Stimulated activated CD4-positive, alpha-beta T cell treated with anti-CD3 and anti-CD28 coated beads, TNF-alpha, amount 100 ng/mL, for 48 hours (primary cell): Measurements from ENCODE around the gene NOS2.
"Not testable (repeated sequence)": the region's sequence is repeated elsewhere in the genome, so short reads cannot be mapped to it uniquely, and the experiment has no call there.

Source experiments
- DNase-seq, 3 donors: peaks; one replicate each; pipeline ENCODE4 v3.0.0-alpha.2; 2020; ENCODE audit warnings: low read depth in 3 of 3

The NOS2 gene

DNA sequence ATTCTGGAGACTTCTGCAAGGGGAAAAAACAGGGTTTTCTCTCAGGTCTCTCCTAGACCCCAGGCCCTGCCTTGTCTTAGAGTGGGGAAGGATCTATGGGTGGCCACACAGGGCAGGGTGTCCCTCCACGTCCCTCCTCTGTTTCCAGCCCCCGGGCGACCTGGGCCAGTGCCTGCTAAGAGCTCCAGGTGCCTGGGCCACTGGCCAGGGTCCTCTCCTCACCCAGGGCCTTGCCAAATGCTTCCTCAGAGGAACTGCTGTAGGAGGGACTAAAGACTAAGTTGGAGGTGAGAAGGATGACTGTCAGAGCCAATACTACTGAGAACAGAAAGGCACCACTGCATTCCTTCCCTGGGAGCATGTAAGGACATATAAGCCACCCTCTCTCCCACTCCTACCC lies 11.4 kb downstream of the NOS2 start:
- no peak for DNase-seq

DNA sequence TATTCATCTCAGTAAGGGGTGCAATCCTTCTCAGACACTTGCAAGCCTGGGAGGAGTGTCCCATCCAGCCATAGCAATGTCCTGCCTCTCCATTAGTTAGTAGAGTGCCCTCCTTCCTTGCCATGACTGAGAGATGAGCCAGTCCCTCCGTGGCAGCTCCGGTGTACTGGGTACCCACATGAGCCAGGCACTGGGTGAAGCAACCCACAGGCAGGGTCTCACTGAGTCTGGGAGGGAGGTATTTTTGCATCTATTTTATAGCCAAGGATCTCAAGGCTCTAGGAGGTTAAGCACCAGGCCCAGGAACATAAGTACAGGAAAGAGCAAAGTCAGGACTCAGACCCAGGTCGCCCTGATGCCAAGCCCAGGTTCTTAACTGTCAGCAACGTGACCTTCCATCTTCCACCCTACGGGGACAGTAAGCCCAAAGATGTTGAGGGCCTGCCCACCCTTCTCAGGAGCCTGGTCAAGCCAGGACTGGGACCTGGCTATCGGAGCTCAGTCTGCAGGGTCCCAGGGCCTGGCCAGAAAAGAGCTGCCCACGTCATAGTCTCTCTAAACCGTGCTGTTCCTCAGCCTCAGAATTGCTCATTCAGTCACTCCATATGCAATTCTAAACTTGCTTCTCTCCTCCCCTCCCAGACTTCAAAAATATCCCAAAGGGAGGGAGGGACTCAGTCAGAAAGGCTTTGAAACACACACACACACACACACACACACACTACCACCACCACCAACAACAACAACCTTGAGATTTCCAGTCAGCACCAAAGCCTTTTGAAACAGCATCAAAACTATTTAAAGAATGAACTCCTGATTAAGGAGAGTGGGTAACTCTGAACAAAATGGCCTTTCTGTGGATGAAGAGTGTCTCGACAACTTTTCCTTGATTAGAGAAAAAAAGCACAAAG lies 16.6 kb downstream of the NOS2 start:
- DNase-seq: no peak

DNA sequence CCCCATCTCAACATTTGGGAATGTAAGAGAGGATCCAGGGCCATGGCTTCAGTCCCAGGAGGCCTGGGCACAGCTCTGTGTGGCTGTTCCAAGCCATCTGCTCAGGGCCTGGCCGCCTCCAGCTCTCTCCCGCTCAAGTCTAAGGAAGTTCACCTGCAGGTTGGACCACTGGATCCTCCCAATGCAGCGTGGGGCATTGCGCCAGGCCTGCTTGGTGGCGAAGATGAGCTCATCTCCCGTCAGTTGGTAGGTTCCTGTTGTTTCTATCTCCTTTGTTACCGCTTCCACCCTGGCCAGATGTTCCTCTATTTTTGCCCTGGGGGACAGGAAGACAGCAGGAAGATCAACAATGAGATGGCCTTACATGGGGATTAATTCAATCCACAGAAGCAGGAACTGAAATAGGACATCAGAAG lies 17.5 kb downstream of the NOS2 start:
- DNase-seq: no peak

DNA sequence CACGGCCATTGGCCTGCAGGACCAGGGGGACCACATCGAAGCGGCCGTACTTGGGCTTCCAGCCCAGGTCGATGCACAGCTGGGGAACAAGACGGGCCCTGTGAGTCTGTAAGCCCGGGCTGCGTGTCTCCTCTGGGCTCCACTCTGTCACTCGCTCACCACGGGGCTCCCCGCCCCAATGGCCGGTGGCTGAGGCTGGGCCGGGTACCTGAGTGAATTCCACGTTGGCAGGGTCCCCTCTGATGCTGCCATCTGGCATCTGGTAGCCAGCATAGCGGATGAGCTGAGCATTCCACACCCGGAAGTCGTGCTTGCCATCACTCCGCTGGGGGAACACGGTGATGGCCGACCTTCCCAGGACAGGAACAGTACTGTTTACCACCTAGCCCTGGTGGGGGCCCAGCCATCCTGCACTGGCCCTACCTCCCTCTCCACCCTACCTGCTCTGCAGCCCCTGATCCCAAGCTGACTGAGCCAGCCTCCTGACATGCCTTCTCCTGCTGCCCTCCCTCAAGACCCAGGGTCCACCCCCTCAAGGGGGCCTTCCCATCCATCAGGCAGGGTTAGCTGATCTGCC lies 19.4 kb downstream of the NOS2 start:
- DNase-seq: no peak

DNA sequence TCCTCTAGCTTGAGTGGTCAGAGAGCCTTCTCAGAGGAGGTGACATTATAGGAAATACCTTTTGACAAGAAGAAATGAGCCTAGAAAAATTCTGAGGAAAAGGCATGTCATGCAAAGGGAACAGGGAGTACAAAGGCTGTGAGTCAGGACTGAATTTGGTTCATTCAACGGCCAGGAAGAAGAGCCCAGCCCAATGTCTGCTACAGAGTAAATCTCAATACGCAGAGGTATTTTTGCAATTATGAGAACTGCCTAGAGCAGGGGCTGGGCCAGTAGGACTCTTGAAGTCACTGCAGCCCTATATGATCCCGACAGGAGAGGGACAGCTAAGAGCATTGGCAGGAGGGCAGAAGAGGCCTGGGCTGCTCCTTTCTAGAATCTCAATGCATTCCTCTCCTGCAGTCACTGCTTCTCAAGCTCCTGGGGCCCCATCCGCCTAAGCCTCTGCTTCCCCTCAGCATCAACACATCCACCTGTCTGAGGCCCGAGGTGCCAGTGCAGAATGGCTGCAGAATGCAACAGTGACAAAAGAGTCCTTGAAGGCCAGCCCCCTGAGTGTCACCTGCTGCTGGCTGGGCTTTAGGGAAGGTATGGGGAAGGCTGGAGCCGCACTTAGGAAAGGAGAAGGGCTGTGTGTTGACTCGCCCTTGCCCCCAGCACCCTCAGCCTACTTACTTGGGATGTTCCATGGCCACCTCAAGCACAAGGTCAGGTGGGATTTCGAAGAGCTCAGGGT lies 20.1 kb downstream of the NOS2 start:
- no peak for DNase-seq

DNA sequence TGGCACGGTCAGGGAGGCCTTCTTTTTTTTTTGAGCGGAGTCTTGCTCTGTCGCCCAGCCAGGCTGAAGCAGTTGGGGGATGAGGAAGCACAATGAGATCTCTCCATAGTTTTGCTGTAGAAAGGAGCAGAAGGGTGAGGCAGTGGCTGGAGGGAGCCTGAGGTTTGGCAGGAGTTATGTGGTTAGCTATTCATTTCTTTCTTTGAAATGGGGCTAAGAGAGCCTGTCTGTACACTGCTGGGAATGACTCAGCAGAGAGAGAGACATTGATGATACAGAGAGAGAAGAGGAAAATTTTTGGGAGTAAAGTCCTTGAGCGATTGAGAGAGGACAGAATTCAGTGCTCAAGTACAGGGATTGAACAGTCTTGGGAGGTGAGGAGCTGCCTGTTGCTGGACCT lies 22.1 kb downstream of the NOS2 start:
- DNase-seq: no peak

DNA sequence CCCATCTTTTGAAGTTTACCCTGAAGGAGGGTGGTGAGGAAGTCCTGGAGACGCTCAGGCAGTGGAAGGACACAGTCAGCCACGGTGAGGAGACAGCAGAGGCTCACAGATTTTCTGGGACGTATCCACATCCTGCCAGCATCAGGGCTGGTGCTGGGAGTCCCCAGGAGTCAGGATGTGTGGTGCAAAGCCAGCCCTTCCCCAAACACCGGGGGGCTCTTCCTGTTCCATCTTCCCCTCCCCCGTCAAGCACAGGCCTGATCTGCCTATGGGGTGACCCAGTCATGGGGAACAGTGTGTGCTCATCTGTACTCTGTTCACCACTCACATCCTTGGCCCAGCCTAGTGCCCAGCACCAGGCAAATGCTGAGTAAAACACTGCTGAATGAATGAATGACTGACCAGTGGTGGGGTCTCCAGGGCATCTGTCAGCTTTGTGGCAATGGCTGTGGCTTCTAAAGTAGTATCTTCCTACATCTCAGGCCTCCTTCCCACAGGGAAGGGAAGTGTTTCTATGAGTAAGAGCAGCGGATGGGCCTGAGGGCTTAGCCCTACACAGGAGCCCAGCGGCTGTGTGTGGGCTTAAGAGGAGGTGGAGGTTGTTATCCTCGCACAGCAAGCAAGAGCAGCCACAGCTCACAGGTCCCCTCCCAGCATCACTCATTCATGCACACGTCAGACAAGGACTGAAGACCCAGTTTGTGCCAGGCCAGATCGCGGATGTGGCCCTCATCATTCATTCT lies 23.3 kb downstream of the NOS2 start:
- no peak for DNase-seq

DNA sequence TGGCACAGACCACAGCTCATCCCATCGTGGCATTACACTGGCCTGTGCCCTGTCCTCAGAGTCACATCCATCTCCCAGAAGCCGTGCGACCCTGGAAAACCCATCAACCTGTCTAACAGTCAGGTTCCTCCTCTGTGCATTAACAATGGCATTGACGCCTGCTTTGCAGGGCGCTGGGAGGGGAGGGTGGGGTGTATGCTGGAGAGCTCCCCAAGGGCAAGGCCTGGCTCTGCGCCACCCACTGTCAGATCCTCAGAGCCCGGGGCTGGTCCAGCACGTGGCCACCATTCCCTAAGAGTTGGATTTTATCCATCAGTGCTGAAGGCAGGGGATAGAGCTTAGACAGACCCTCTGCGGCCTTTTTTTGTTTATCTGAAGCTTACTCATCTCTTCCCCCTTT lies 28.7 kb downstream of the NOS2 start:
- no peak for DNase-seq

DNA sequence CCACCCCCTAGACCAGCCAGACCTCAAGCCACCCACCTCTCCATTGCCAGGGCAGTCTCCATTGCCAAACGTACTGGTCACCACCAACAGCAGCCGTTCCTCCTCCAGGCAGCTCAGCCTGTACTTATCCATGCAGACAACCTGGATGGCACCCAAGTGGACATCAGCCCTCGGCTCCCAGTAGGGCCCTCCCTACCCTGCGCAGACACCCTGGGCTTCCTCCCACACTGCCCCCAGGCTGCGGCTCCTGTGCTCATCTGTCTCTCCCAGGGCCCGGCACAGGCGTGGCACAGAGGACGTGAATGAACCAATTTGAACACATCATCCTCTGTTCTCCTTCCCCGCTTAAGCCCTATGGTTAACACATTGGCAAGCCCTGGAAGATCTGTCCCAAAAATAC lies 29.5 kb downstream of the NOS2 start:
- DNase-seq: no peak

DNA sequence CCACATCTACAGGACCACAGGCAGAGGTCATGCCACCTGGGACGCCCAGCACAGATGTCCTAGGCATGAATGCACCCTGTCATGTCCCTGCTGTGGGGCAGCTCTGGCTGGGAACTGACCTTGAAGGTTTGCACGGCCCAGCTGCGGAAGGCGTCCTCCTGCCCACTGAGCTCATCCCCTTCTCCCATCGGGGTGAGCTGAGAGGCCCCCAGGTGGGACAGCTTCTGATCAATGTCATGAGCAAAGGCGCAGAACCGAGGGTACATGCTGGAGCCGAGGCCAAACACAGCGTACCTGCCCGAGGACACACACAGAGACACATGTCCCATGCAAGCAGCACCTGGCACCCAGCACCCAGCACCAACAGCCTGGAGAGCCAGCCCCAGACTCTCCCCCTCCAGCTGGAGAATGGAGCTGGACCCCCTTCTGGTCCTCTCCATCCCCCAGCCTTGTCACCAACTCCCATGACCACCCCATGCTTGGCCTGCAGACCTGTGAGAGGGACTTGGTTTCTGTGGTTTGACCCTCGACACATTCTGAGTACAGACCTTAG lies 31.4 kb downstream of the NOS2 start:
- no peak for DNase-seq

DNA sequence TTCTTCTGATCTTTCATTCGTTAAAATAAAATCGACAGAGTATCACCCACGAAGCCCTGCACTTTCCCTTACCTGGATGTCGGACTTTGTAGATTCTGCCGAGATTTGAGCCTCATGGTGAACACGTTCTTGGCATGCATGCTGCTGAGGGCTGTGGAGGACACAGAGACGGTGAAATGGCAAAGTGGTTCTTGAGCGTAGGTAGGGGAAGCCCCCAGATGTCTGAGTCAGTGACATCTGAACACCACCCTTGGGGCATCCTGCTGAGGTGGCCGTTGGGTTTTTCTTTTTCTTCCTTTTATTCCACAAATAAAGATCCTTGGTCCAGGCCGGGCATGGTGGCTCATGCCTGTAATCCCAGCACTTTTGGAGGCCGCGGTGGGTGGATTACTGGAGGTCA lies 33.9 kb downstream of the NOS2 start:
- no peak for DNase-seq

DNA sequence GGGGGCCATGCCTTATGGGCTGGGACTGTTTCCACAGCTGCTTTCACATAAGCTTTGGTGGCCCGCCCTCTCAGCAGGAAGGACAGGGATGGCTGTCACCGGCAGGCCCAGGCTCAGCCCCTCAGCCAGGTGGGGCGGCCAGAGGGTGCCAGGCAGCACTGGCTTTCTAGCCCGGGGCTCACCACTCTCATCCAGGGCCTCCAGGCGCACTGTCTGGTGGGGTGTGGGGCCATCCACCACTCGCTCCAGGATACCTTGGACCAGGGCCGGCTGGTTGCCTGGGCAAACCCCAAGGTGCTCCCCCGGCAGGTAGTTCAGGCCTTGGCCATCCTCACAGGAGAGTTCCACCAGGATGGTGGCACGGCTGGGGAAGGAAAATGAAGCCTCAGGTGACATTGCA lies 35.0 kb downstream of the NOS2 start:
- no peak for DNase-seq

DNA sequence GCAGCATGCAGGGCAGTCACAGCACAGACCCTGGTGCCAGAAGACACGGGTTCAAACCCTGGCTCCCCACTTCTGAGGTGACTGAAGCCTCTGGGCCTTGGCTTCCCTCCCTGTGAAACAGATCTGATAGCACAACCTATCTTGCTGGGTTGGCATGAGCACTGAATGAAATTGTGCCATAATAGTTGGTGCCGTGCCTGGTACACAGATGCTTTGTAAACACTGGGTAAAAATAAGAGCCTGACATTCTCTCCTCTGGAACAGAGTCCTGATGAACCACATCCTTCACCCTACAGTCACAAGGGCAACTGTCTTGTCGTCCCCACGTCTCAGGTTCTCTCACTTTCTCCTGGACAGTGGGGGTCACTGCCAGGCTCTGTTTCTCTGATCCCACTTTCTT lies 35.7 kb downstream of the NOS2 start:
- DNase-seq: no peak

DNA sequence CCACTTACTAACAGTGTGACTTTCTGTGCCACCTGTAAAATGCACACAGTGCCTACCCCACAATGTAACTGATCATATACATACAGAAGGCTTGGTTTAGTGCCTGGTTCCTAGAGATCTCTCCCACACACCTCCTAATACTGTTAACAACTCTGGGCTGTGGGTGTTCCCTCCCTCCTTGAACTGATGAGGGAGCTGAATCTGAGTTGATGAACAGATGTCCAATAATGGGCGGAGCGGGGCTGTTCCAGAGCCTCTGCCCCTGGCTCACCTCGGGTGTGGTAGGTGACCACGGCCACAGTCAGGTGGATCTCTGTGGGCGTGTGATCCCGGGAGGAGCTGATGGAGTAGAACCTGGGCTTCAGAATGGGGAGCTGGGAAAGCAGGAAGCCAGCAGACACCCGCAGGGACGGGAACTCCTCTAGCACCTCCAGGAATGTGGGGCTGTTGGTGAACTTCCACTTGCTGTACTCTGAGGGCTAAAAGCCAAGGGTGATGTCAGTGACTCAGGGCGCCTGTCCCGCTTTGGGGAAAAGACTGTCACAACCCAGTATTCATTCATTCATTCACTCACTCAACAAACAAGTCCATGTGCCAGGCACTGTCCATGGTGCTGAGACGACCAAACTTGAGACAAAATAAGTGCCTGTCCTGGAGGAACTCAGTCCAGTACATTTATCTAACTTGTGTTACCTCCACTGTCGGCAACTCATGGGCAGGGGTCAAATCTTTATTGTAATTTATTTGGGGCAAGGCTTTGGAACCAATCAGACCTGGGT lies 37.6 kb downstream of the NOS2 start:
- no peak for DNase-seq

DNA sequence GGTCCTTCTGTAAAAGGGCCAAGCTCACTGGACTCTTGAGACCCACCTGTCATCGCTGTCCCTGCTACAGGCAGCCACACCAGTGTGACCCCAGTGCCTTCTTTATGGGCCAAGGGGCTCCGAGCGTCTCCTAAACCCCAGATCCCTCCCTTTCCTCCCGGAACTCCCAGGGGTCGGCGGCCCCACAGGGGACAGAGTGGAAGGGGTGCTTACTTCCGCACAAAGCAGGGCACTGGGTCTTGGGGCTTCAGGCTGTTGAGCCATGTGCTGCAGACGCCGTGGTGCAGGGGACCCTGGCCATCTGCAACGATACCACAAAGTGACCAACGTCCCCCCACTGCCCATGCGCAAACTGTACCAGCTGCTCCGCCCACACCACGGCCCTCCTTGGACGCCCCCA lies 39.4 kb downstream of the NOS2 start:
- DNase-seq: not testable (repeated sequence)

DNA sequence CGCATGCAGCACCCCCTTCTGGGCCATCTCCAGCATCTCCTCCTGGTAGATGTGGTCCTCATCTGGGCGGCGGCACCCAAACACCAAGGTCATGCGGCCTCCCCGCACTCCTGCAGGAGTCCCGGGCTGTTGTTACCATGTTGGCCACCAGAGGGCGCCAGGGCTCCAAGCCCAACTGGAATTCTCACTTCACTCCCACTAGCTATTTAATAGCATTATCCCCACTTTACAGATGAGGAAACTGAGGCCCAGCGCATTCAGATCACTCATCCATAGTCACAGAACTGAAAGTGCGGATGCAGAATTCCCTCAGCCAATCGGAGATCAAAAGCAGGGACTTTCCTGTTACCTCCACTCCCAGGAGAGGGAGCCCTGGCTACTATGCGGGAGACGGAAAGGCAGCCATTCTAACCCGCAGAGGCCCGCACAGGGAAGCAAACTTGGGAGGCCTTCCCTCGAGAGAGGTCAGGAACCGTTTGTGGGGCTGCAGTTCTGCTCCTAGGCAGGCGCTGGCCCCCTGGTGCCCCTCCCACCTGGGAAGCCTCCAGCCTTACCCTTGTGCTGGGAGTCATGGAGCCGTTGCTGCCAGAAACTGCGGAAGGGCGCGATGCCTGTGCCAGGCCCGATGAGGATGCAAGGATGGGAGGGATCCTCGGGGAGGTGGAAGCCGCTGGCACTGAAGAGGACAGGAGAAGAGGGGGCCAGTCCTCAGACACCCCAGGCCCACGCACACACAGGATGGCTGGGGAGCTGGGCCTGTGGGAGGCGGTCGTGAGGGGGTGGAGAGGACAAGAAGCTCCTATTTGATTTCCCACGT lies 40.1 kb downstream of the NOS2 start:
- DNase-seq: peak; percentile 41 to 60 (median 56)

DNA sequence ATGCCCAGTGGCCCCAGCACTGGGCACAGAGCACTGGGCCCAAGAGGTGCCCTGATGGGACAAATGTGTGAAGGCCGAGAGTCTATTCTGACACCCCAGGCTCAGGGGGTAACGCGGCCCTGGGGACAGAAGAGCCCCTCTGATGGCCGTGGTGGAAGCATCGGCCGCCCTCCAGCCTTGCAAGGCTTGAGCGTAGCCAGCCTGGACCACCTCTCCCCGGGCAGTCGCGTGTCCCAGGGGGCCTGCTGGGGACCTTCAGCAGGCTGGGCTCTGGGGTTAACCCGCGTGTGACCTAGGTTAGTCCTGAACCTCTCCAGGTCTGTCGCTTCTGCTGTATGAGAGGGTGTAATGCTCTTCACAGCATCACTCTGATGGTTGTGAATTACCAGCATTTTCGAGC lies 40.8 kb downstream of the NOS2 start:
- no peak for DNase-seq

DNA sequence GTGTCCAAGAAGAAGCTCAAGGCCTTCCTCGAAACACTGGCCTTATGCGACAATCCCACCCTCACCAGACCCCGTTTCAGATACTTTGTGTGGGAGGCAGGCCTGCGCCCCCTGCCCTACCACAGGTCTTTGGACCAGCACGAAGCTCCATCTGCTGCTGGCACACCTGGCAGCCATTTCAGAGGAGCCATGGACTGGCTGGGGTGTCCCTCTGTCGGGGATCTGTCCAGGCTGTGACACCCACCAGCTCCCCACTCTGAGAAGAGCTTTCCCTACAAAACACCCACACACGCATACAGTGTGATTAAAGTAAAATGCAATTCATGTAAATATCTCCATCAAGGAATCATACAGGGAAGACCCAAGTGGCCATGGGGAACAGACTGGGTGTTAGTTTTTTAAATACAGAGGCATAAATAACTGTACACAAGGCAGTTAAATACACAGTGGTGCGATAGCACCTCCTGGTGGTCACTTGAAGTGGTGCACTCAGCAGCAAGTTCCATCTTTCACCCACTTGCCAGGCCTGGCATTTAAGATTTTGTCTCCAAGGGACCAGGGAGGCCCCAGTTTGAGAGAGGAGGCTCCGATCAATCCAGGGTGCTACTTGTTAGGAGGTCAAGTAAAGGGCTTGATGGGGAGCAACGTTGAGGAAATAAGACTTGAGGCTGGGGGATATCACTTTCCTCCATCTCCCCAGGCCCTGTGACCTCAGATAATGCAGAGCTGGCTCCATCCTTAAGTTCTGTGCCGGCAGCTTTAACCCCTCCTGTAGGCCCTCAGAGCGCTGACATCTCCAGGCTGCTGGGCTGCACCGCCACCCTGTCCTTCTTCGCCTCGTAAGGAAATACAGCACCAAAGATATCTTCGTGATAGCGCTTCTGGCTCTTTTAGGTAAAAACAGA lies 43.6 kb downstream of the NOS2 start:
- DNase-seq: peak; percentile 38 to 42 (median 41)
